GM21360 (cell line): ENCODE measurements around the gene AUTS2.

ENCODE experiments used
- ATAC-seq: cut with Tn5 transposase; IDR thresholded peaks from one replicate; pipeline ENCODE4 v1.9.1; 2021; ENCODE audit warnings: mild to moderate bottlenecking, moderate library complexity; ENCODE audit not compliant: unreplicated experiment

Gene AUTS2

GRCh38 chr7:70460071-70460470 lies 861.8 kb downstream of the AUTS2 start:
- no peak for ATAC-seq

GRCh38 chr7:70460562-70460961 lies 862.3 kb downstream of the AUTS2 start:
- no peak for ATAC-seq

GRCh38 chr7:70463352-70463938 lies 865.2 kb downstream of the AUTS2 start:
- ATAC-seq = no peak

- ATAC-seq = no peak
These were observed 868.6 kb downstream of the AUTS2 start for GRCh38 chr7:70466725-70467364.

GRCh38 chr7:70470746-70471145 lies 872.5 kb downstream of the AUTS2 start:
- no peak for ATAC-seq

- no peak for ATAC-seq
These were observed 874.4 kb downstream of the AUTS2 start for GRCh38 chr7:70472601-70473237.

GRCh38 chr7:70474639-70475234 lies 876.5 kb downstream of the AUTS2 start:
- no peak for ATAC-seq

GRCh38 chr7:70477036-70478010 lies 879.0 kb downstream of the AUTS2 start:
- no peak for ATAC-seq

- ATAC-seq = no peak
These were observed 881.1 kb downstream of the AUTS2 start for GRCh38 chr7:70479153-70480021.

- no peak for ATAC-seq
These were observed 882.8 kb downstream of the AUTS2 start for GRCh38 chr7:70480927-70481569.

- ATAC-seq = no peak
These were observed 883.4 kb downstream of the AUTS2 start for GRCh38 chr7:70481570-70482123.

GRCh38 chr7:70484255-70484654 lies 886.0 kb downstream of the AUTS2 start:
- ATAC-seq = no peak

GRCh38 chr7:70486977-70487376 lies 888.7 kb downstream of the AUTS2 start:
- ATAC-seq = no peak

- no peak for ATAC-seq
These were observed 889.2 kb downstream of the AUTS2 start for GRCh38 chr7:70487428-70487827.

GRCh38 chr7:70487886-70488285 lies 889.6 kb downstream of the AUTS2 start:
- ATAC-seq = no peak

GRCh38 chr7:70489813-70490212 lies 891.5 kb downstream of the AUTS2 start:
- no peak for ATAC-seq

GRCh38 chr7:70492625-70493024 lies 894.4 kb downstream of the AUTS2 start:
- no peak for ATAC-seq

- ATAC-seq = no peak
These were observed 896.2 kb downstream of the AUTS2 start for GRCh38 chr7:70494225-70495032.
